HAP-1 (cell line): ENCODE data around the gene RPL37.
"Not testable (repeated sequence)": the region's sequence is repeated elsewhere in the genome, so short reads cannot be mapped to it uniquely, and the experiment has no call there.

ENCODE experiments used
- DNase-seq, 2 experiments: peaks; one replicate each; pipeline ENCODE4 v3.0.0-alpha.2; 2016 to 2020; ENCODE audit warnings: low spot score in 2 of 2
- H3K27me3 ChIP-seq: fragments of 250-450 bp; sonication (Bioruptor Pico); 2 replicates; pipeline ENCODE4 v1.5.1; 2020; ENCODE audit warnings: low read depth, mild to moderate bottlenecking, moderate library complexity
- H3K36me3 ChIP-seq: fragments of 250-450 bp; sonication (Bioruptor Pico); replicated peaks from 2 replicates; pipeline ENCODE4 v1.5.1; 2020; ENCODE audit warnings: mild to moderate bottlenecking
- H3K4me1 ChIP-seq: fragments of 250-450 bp; sonication (Bioruptor Pico); 2 replicates; pipeline ENCODE4 v1.5.1; 2020; ENCODE audit warnings: mild to moderate bottlenecking
- H3K4me3 ChIP-seq: fragments of 250-450 bp; sonication (Bioruptor Pico); 2 replicates; pipeline ENCODE4 v1.5.1; 2020; ENCODE audit warnings: mild to moderate bottlenecking, moderate library complexity
- H3K9me3 ChIP-seq: fragments of 250-450 bp; sonication (Bioruptor Pico); 2 replicates; pipeline ENCODE4 v1.5.1; 2020; ENCODE audit warnings: mild to moderate bottlenecking, moderate library complexity
- in situ Hi-C: fragments of 300-500 bp; cut with MboI; formaldehyde crosslinking; loops from 3 replicates; pipeline ENCODE4 v1.14.3; 2020; ENCODE audit warnings: low sequenced_read_pairs, inconsistent platforms, mixed read lengths

RPL37 gene

DNA sequence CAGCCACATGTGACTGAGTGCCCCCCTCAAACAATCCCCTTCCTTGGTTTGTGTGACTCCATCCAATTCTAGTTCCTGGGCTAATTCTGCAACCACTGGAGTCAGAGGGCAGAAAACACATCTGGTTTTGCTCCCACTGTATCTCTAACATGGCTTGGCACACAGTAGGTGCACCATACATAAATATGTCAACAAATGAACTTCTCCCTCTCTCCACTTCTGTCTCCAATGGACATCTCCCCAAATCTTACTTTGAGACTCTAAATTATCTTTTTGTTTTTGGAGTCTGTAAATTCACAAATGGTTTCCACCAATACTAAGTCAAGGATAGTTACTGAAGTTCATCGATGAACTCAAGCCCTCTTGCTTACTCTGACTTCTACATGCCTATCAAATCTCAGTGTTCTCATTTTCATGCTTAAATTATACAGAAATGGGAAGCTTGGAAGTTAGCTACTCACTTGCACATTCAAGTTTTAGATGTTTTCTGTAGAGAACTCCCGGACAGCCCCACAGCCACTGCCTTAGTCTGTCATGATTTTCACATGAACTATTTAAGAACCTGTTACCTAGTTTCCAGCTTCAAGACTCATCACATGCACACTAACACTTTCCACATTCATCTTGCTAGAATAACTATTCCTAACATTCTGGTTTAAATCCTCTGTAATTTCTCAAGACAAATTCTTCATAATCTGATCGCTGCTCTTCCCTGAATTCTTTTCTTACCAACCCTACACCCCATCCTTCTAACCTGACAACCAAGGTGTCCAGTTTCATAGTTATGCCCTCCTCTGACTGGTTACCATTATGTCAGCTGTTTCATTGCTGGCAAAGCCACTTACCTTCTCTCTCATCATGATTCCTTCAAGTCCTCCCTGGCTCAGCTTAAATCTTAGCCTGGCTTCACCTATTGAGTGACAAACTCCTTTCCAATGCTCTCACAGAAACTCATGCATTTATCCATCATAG lies 6.0 kb downstream of the RPL37 start:
- DNase-seq: no peak
- Histone ChIP-seq H3K27me3 (no peaks in the 10 kb centered on the region), H3K4me1 (peaks cover 13% of the 10 kb centered on the region), H3K4me3 (no peak overlapping the region), H3K36me3 (peaks cover 86% of the 10 kb centered on the region), H3K9me3 (no peaks in the 10 kb centered on the region)
- in situ Hi-C loops: no loop called here

DNA sequence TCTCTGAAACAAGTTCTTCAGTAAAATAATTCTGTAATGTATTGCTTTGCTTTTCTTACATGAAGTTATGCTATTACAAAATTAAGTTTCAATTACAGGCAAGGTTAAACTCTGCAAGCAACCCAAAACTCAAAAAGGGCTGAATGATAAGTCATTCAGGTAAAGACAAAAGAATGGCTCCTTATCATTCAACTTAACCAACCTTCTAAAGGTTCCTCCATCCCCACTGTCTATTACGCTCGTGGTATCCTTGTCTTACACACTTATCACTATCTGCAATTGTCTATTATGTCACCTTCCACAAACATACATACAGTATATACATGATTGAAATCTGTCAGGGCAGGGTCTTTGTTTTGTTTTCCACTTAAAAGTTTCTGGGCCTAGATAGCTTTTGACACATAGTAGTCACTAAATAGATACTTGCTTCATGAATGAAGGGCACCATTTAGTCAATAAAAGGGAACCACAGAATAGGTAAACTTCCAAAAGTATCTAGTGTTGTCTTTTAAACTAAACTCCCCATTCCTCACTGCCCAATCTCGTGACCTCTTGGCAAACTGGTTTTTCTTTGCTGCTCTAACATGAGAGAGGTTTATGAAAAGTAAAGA lies 6.9 kb downstream of the RPL37 start:
- H3K4me1 ChIP-seq: peaks cover 13% of the 10 kb centered on the region
- H3K4me3 ChIP-seq: no peak overlapping the region
- peaks cover 78% of the 10 kb centered on the region for H3K36me3 ChIP-seq
- no peaks in the 10 kb centered on the region for H3K9me3 ChIP-seq
- in situ Hi-C loops: no loop called here
- DNase-seq: no peak
- no peaks in the 10 kb centered on the region for H3K27me3 ChIP-seq

DNA sequence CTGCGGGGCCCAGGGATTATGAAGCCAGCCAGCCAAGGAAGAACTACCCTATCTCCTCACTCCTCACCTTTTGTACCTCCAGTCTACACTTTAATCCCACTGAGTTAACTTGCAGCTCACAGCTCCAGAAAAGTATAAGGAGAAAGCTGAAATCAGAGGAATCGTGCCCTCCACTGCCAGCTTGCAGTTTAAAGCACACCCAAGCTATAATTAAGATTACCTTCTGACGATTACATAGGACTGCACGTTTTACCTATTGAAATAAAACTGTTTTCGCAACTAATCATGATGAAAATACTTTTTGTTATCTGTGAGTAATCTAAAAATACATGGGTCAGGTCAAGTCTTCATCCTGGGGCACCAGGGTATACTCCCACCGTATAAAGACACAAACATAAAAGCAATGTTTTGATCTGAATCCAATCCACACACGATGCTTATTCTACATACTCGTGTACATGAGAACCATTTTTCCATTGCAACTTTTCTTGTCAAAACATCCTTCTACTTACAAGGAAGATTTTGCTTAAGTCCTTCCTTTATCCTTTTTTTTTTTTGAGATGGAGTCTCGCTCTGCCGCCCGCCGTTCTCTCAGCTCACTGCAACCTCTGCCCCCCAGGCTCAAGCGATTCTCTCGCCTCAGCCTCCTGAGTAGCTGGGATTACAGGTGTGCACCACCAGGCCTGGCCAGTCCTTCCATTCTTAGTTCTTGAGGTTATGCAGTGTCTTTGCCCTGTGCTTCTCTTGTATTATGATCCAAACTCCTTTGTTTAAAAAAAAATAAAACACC lies 7.6 kb downstream of the RPL37 start:
- H3K4me1 ChIP-seq: peaks cover 8% of the 10 kb centered on the region
- in situ Hi-C loops: no loop called here
- H3K4me3 ChIP-seq: no peak overlapping the region
- no peak for DNase-seq
- no peaks in the 10 kb centered on the region for H3K9me3 ChIP-seq
- H3K27me3 ChIP-seq: no peaks in the 10 kb centered on the region
- H3K36me3 ChIP-seq: peaks cover 70% of the 10 kb centered on the region

DNA sequence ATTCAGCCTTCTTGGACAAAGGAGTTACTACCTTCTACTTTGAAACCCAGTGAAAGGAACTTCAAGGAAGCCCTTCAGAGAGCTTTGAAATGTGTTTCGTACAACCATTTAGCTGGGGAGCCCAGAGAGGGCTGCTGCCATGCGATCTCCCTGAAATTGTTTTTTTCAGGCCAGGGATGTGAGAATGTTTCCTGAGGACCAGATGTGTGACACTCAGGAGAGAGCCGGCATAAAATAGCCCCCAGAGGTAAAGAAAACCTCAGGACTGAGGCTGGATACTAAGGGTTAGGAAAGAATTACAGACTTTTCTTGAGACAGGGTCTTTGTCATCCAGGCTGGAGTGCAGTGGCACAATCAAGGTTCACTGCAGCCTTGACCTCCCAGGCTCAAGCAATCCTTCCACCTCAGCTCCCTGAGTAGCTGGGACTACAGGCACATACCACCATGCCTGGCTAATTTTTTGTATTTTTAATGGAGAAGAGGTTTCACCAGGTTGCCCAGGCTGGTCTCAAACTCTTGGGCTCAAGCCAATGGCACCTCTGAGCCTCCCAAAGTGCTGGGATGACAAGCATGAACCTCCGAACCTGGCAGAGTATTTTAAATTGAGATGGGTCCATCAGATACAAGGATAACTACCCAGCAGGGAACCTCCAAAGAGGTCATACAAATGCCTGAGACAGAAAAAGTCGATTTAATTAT lies 8.4 kb downstream of the RPL37 start:
- peaks cover 63% of the 10 kb centered on the region for H3K36me3 ChIP-seq
- in situ Hi-C loops: no loop called here
- peaks cover under 1% of the 10 kb centered on the region; the same call in 1 of the 2 replicates for H3K4me1 ChIP-seq
- H3K4me3 ChIP-seq: no peak overlapping the region
- DNase-seq: no peak
- H3K27me3 ChIP-seq: no peaks in the 10 kb centered on the region
- no peaks in the 10 kb centered on the region for H3K9me3 ChIP-seq

DNA sequence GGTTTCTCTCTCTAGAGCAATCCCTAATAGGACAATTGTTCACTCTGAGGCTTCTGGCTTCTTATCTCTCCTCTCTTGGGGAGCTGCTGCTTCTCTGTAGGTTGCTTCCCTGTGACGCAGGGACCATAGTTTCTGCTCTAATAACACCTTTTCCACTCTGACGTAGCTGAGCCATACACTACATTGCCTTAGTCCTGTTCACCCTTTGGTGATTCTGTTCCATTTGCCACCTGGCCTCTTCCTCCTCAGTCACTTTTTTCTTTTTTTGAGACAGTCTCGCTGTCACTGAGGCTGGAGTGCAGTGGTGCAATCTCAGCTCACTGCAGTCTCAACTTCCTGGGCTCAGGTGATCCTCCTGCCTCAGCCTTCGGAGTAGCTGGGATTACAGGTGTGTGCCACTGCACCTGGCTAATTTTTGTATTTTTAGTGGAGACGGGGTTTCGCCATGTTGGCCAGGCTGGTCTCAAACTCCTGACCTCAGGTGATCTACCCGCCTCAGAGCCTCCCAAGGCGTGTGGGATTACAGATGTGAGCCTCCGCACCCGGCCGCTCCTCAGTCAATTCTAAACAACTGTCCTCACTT lies 9.5 kb downstream of the RPL37 start:
- H3K4me1 ChIP-seq, DNase-seq, H3K27me3 ChIP-seq, H3K9me3 ChIP-seq, in situ Hi-C loops, H3K4me3 ChIP-seq: not testable (repeated sequence)
- H3K36me3 ChIP-seq: peaks cover 52% of the 10 kb centered on the region

DNA sequence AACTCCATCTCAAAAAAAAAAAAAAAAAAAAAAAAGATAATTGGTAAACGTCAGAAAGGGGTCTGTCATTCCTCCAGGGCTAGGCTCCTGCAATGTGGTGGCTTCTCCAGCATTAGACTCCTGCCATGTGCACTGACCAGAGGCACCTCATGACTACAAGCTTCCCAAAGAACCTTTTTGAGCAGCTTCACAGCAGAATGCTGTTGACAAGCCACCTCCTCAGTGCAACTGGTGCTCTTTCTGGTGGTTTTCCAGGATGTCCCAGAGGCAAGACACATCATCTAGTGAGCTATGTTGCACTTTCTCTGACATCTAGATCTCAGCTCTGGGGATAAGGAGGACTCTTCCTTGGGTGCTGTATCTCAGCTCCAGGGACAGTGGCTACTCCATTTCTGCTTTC lies 11.6 kb downstream of the RPL37 start:
- DNase-seq: no peak
- no peak overlapping the region for H3K4me3 ChIP-seq

DNA sequence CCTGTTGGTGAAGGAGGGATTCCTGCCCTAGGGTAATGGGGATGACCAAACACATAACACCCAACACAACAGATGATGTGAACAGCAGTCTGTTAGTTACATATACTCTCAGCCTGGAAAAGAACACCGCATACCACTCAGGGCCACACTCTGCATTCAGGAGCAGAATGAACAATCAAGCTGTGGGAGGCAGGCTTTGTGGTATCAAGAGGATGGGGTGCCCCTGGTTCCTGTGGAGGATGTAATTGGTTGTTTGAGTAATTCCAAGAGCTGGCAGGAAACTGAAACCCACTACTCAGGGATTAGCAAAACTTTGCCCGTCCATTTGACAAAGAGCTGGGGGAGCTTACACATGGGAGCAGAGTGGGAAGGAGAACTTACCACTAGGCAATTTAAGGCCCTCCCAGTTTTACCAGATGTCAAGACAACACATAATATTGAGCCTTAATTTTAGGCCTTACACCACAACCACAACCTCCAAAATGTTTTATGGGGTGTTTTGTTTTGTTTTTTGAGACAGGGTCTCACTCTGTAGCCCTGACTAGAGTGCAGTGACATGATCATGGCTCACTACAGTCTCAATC lies 21.2 kb downstream of the RPL37 start:
- H3K36me3 ChIP-seq: no peaks in the 10 kb centered on the region
- DNase-seq: no peak
- no peaks in the 10 kb centered on the region for H3K4me1 ChIP-seq
- H3K27me3 ChIP-seq: no peaks in the 10 kb centered on the region
- H3K9me3 ChIP-seq: no peaks in the 10 kb centered on the region
- no peak overlapping the region for H3K4me3 ChIP-seq
- in situ Hi-C loops: no loop called here

More for the DNA sequence above, 11.6 kb downstream of the RPL37 start:
- peaks cover 31% of the 10 kb centered on the region for H3K36me3 ChIP-seq
- no peaks in the 10 kb centered on the region for H3K4me1 ChIP-seq
- H3K9me3 ChIP-seq: no peaks in the 10 kb centered on the region
- in situ Hi-C loops: no loop called here
- no peaks in the 10 kb centered on the region for H3K27me3 ChIP-seq

DNA sequence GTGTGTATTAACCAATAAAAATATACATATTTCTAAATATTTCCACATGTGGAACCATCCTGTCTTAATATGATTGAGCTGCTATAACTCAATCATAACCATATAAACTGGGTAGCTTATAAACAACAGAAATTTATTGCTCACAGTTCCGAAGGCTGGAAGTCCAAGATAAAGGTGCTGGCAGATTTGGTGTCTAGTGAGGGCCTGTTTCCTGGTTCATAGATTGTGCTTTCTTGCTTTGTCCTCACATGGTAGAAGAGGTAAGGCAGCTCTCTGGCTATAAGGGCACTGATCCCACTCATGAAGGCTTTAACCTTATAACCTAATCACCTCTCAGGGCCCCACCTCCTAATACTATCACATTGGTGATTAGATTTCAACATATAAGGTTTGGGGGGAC lies 22.9 kb downstream of the RPL37 start:
- DNase-seq: no peak
- H3K4me1 ChIP-seq: no peaks in the 10 kb centered on the region
- in situ Hi-C loops: no loop called here

DNA sequence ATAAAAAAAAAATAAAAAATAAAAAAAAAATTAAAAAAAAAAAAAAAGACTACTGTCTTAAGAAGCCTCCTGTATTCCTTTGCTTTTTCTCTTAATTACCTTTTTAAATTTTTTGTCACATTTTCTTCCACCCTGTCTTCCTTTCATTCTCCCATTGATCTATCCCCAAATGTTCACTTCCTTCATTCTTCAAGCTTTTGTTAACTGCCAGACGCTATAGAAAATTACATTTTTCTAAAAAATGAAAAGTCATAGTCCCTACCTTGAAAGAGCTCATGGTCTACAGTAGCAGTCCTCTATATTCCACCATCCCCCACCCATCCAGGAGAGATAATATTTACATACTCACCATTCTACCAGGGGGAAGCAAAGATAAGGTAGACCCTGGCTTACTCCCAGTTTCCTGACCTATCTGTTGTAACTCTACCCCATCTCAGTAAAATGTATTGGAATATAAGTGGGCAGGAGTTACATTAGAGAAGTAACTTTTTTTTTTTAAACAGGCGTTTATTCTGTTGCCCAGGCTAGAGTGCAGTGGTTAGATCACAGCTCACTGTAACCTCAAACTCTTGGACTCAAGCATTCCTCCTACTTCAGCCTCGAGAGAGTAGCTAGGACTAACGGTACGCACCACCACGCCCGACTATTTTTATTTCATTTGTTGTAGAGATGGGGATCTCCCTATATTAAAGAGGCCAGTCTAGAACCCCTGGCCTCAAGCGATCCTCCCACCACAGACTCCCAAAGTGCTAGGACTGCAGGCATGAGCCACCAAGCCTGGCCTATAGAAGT lies 33.1 kb downstream of the RPL37 start:
- in situ Hi-C loops: no loop called here
- no peak overlapping the region for H3K4me3 ChIP-seq
- peaks cover 13% of the 10 kb centered on the region for H3K4me1 ChIP-seq
- H3K36me3 ChIP-seq: no peaks in the 10 kb centered on the region
- H3K27me3 ChIP-seq: no peaks in the 10 kb centered on the region
- no peaks in the 10 kb centered on the region for H3K9me3 ChIP-seq
- DNase-seq: no peak

More for the DNA sequence above, 22.9 kb downstream of the RPL37 start:
- Histone ChIP-seq H3K36me3 (no peaks in the 10 kb centered on the region), H3K9me3 (no peaks in the 10 kb centered on the region), H3K27me3 (no peaks in the 10 kb centered on the region), H3K4me3 (no peak overlapping the region)

DNA sequence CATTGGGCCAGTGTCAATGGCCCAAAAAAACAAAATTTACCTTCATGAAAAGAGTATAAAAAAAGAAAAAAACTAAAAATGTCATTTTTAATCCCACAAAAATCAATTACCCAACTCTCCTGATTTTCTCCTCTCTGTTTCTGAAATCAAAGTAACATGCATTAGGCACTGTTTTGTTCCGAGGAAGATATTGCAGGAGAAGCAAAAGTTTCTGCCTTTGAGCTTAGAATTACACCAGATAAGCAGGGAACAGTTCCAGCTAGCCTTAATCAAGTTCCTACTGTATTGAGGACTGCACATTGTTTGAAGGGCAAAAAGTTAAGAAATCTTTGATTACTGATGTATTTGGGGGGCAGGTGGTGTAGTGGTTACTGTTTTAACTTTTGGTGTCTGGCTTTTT lies 35.8 kb downstream of the RPL37 start:
- no peaks in the 10 kb centered on the region; the same call in 1 of the 2 replicates for H3K36me3 ChIP-seq
- peaks cover 21% of the 10 kb centered on the region for H3K4me1 ChIP-seq
- in situ Hi-C loops: no loop called here
- no peaks in the 10 kb centered on the region for H3K27me3 ChIP-seq
- no peaks in the 10 kb centered on the region for H3K9me3 ChIP-seq
- DNase-seq: no peak
- H3K4me3 ChIP-seq: peak overlapping the region; percentile 91

DNA sequence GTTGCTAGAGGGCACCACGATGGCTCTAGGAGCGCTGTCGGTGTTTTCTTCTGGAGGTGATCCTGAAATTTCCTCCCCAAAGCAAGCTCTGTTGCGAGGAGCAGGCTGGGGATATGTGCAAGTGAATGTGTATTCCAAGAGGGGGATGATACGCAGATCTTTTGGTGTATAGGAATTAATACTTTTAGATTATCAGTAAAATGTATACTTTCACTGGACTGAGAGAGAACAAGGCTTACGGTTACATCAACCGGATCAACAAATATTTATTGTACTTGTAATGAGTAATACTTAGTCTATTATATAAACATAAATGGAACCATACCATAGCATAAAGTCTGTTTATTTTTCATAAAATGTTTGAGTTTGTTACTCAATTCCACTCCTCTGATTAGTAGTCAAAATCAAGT lies 36.2 kb downstream of the RPL37 start:
- H3K9me3 ChIP-seq: no peaks in the 10 kb centered on the region
- no peaks in the 10 kb centered on the region for H3K27me3 ChIP-seq
- peaks cover 21% of the 10 kb centered on the region for H3K4me1 ChIP-seq
- peak in 1 of 2 experiments; percentile 56 for DNase-seq
- no peaks in the 10 kb centered on the region; the same call in 1 of the 2 replicates for H3K36me3 ChIP-seq
- peak overlapping the region; percentile 91 for H3K4me3 ChIP-seq
- in situ Hi-C loops: no loop called here
